ENCODE results near the gene TMEM150C.

Gene TMEM150C

GRCh38 chr4:82524570-82525152 lies 37.1 kb downstream of the TMEM150C start:
- TF ChIP-seq TAF1 (IDR thresholded peaks at IDR 0.05; ENCODE audit: borderline replicate concordance, insufficient read depth, low read length) (no peak), POLR2AphosphoS5 (IDR thresholded peaks at IDR 0.05; ENCODE audit: low read depth, low read length) (no peak), FOXP2 (optimal IDR thresholded peaks at IDR 0.05; ENCODE audit: borderline replicate concordance, extremely low read depth, extremely low read length, insufficient read depth) (no peak), SIN3A (IDR thresholded peaks at IDR 0.05; ENCODE audit: borderline replicate concordance, insufficient read depth, low read length) (no peak)
- TF ChIP-seq, protein P1, sequence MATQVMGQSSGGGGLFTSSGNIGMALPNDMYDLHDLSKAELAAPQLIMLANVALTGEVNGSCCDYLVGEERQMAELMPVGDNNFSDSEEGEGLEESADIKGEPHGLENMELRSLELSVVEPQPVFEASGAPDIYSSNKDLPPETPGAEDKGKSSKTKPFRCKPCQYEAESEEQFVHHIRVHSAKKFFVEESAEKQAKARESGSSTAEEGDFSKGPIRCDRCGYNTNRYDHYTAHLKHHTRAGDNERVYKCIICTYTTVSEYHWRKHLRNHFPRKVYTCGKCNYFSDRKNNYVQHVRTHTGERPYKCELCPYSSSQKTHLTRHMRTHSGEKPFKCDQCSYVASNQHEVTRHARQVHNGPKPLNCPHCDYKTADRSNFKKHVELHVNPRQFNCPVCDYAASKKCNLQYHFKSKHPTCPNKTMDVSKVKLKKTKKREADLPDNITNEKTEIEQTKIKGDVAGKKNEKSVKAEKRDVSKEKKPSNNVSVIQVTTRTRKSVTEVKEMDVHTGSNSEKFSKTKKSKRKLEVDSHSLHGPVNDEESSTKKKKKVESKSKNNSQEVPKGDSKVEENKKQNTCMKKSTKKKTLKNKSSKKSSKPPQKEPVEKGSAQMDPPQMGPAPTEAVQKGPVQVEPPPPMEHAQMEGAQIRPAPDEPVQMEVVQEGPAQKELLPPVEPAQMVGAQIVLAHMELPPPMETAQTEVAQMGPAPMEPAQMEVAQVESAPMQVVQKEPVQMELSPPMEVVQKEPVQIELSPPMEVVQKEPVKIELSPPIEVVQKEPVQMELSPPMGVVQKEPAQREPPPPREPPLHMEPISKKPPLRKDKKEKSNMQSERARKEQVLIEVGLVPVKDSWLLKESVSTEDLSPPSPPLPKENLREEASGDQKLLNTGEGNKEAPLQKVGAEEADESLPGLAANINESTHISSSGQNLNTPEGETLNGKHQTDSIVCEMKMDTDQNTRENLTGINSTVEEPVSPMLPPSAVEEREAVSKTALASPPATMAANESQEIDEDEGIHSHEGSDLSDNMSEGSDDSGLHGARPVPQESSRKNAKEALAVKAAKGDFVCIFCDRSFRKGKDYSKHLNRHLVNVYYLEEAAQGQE (IDR thresholded peaks at IDR 0.05; ENCODE audit: insufficient read depth in 1 of 2, low read depth in 2 of 2, low read length in 2 of 2), result no peak

DNA sequence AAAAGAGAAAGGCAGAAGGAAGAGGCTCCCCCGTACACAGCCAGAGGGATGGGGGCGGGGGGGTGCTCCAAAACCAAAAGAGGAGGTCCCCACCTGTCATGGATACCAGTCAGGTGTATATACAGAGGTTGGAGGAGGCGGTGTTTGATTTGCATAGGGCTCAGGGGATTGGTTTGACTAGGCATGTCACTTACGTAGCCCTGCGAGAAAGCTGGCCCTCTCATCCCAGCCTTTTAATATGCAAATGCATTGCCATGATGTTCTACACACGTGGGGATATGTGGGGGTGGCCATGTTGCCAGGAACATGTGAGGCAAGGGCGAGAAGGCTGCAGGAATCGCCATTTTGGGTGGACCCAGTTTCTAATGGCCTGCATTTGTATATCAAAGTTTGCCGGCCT lies 38.6 kb downstream of the TMEM150C start:
- TF ChIP-seq, protein P1 (IDR thresholded peaks at IDR 0.05; ENCODE audit: insufficient read depth in 1 of 2, low read depth in 2 of 2, low read length in 2 of 2), result no peak
- TF ChIP-seq TAF1 (IDR thresholded peaks at IDR 0.05; ENCODE audit: borderline replicate concordance, insufficient read depth, low read length) (no peak), FOXP2 (optimal IDR thresholded peaks at IDR 0.05; ENCODE audit: borderline replicate concordance, extremely low read depth, extremely low read length, insufficient read depth) (no peak), POLR2AphosphoS5 (IDR thresholded peaks at IDR 0.05; ENCODE audit: low read depth, low read length) (no peak), SIN3A (IDR thresholded peaks at IDR 0.05; ENCODE audit: borderline replicate concordance, insufficient read depth, low read length) (no peak)

- no peak for TF ChIP-seq TAF1 (IDR thresholded peaks at IDR 0.05; ENCODE audit: borderline replicate concordance, insufficient read depth, low read length)
- TF ChIP-seq, protein P1 (IDR thresholded peaks at IDR 0.05; ENCODE audit: insufficient read depth in 1 of 2, low read depth in 2 of 2, low read length in 2 of 2), result peak in 1 of 2 experiments; percentile 65; a peak in 1 of 4 replicates
These were observed 39.3 kb downstream of the TMEM150C start for GRCh38 chr4:82522472-82522871.

DNA sequence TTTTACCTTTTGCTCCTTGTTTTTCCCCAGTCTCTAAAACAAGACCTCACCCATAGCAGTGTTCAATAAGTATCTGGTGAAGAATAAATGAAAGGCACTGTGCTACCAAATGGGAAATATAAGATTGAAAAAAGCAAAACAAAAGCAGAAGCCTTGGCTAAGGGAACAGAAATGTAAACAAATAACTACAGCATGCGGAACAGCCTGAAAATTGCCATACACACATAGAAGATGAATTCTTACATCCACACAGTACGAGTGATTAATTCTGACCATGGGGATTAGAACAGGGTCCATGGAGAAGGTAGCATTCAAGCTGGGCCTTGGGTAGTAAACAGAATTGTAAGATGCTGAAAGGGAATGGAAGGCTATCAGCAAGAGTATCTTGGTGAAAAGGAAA lies 40.5 kb downstream of the TMEM150C start:
- no peak for TF ChIP-seq SIN3A (IDR thresholded peaks at IDR 0.05; ENCODE audit: borderline replicate concordance, insufficient read depth, low read length)
- no peak for TF ChIP-seq POLR2AphosphoS5 (IDR thresholded peaks at IDR 0.05; ENCODE audit: low read depth, low read length)
- no peak for TF ChIP-seq TAF1 (IDR thresholded peaks at IDR 0.05; ENCODE audit: borderline replicate concordance, insufficient read depth, low read length)

DNA sequence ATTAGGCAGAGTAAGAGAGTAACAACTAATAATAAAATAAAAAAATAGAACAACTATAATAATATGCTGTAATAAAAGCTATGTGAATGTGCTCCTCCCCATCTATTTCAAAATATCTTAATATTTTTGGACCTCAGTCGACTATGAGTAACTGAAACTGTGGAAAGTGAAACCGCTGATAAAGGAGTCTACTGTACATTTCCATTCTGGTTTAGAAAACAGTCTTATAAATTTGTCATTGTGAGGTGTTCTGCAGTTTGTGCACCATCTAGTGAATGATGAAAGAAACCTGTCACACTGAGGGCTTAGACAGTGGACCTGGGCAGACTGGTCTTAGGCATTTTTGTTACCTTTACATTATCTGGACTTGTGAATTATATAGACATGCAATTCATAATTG lies 42.0 kb downstream of the TMEM150C start:
- TF ChIP-seq, protein P1 (IDR thresholded peaks at IDR 0.05; ENCODE audit: insufficient read depth in 1 of 2, low read depth in 2 of 2, low read length in 2 of 2), result no peak
- TF ChIP-seq TAF1 (IDR thresholded peaks at IDR 0.05; ENCODE audit: borderline replicate concordance, insufficient read depth, low read length), result no peak
